Upper lobe of left lung (tissue), 4 donors: Measurements from ENCODE around the gene KCND2.

Experiments
- CTCF ChIP-seq, 6 experiments: fragments of 450-650 bp in 4 of 6; fragments of 200-600 bp in 2 of 6; sonication (generic) in 2 of 6; IDR thresholded peaks; one replicate each; pipeline ENCODE4 v1.5.1; 2016 to 2019; ENCODE audit warnings: antibody characterized with exemption in 6 of 6
- POLR2A ChIP-seq, 4 donors: fragments of 450-650 bp; IDR thresholded peaks; one replicate each; pipeline ENCODE4 v1.5.1; 2016 to 2017; ENCODE audit warnings: antibody characterized with exemption in 4 of 4, mild to moderate bottlenecking in 2 of 4
- POLR2AphosphoS5 ChIP-seq, 2 donors: sonication (generic); formaldehyde crosslinking; IDR thresholded peaks; one replicate each; pipeline ENCODE4 v1.5.1; 2017; ENCODE audit warnings: antibody characterized with exemption in 2 of 2

GRCh38 chr7:120327054-120327453, 54.1 kb downstream of the KCND2 start:
- no peak for TF ChIP-seq CTCF (IDR thresholded peaks at IDR 0.05)
- TF ChIP-seq POLR2AphosphoS5 (IDR thresholded peaks at IDR 0.05): no peak
- TF ChIP-seq POLR2A (IDR thresholded peaks at IDR 0.05): no peak
